ENCODE data around the gene MRPL34.

Gene MRPL34

GRCh38 chr19:17304386-17305215, 1.1 kb upstream of the MRPL34 start:
- no peaks in the 10 kb centered on the region for H3K9me2 ChIP-seq (replicated peaks; ENCODE audit: insufficient read depth, low read length)
- no peaks in the 10 kb centered on the region for H3K9me3 ChIP-seq (replicated peaks; ENCODE audit: insufficient read depth, low read length)
- peaks cover 17% of the 10 kb centered on the region for H3K4me1 ChIP-seq (ENCODE audit: low read length)
- 0 out of 2 replicates have a peak overlapping the region, but pooled peaks have one; percentile 5 for H3K4me3 ChIP-seq (ENCODE audit: low read length)
- no peak for DNase-seq
- H3K36me3 ChIP-seq (replicated peaks; ENCODE audit: insufficient read depth, low read length) = no peaks in the 10 kb centered on the region
- H3F3A ChIP-seq (ENCODE audit: insufficient read depth, low read length) = peaks cover 24% of the 10 kb centered on the region
- H2AFZ ChIP-seq (ENCODE audit: low read length) = peak overlapping the region; percentile 19; the same call in 1 of the 2 replicates
- H3K79me2 ChIP-seq (ENCODE audit: low read length) = peaks cover 22% of the 10 kb centered on the region
- H4K20me1 ChIP-seq (ENCODE audit: insufficient read depth, low read length) = no peaks in the 10 kb centered on the region
- H3K4me2 ChIP-seq (ENCODE audit: low read depth, low read length) = peak overlapping the region; percentile 46
- TF ChIP-seq CTCF (IDR thresholded peaks at IDR 0.05; ENCODE audit: low read length) = no peak
- peak overlapping the region; percentile 21; the same call in 1 of the 2 replicates for H3K9ac ChIP-seq (ENCODE audit: low read length)
- H3K27me3 ChIP-seq (replicated peaks; ENCODE audit: insufficient read depth, low read length) = no peaks in the 10 kb centered on the region
- H3K27ac ChIP-seq (ENCODE audit: low read length) = peak overlapping the region; percentile 47; the same call in 1 of the 2 replicates

GRCh38 chr19:17305216-17305516, 506 bp upstream of the MRPL34 start:
- Histone ChIP-seq H2AFZ (ENCODE audit: low read length) (peak overlapping the region; percentile 19; the same call in 1 of the 2 replicates), H3K27me3 (replicated peaks; ENCODE audit: insufficient read depth, low read length) (no peaks in the 10 kb centered on the region), H3K9ac (ENCODE audit: low read length) (peak overlapping the region; percentile 21; the same call in 1 of the 2 replicates)

GRCh38 chr19:17306285-17306714, 628 bp downstream of the MRPL34 start:
- no peak for TF ChIP-seq EZH2 (optimal IDR thresholded peaks at IDR 0.05; ENCODE audit: low read depth, low read length)
- TF ChIP-seq EZH2phosphoT487 (IDR thresholded peaks at IDR 0.05; ENCODE audit: low read length) = no peak
- TF ChIP-seq CTCF (IDR thresholded peaks at IDR 0.05; ENCODE audit: low read length) = no peak
- Histone ChIP-seq H2AFZ (ENCODE audit: low read length) (peak overlapping the region; percentile 85), H3K4me3 (ENCODE audit: low read length) (peak overlapping the region; percentile 85)

More at GRCh38 chr19:17305216-17305516, 506 bp upstream of the MRPL34 start:
- Histone ChIP-seq H4K20me1 (ENCODE audit: insufficient read depth, low read length) (no peaks in the 10 kb centered on the region), H3K9me2 (replicated peaks; ENCODE audit: insufficient read depth, low read length) (no peaks in the 10 kb centered on the region), H3K27ac (ENCODE audit: low read length) (peak overlapping the region; percentile 47; the same call in 1 of the 2 replicates), H3K4me1 (ENCODE audit: low read length) (peaks cover 18% of the 10 kb centered on the region), H3K9me3 (replicated peaks; ENCODE audit: insufficient read depth, low read length) (no peaks in the 10 kb centered on the region), H3K4me3 (ENCODE audit: low read length) (0 out of 2 replicates have a peak overlapping the region, but pooled peaks have one; percentile 5), H3K79me2 (ENCODE audit: low read length) (peaks cover 28% of the 10 kb centered on the region), H3K36me3 (replicated peaks; ENCODE audit: insufficient read depth, low read length) (no peaks in the 10 kb centered on the region), H3F3A (ENCODE audit: insufficient read depth, low read length) (peaks cover 24% of the 10 kb centered on the region), H3K4me2 (ENCODE audit: low read depth, low read length) (peak overlapping the region; percentile 46)
- TF ChIP-seq EZH2phosphoT487 (IDR thresholded peaks at IDR 0.05; ENCODE audit: low read length) = no peak
- TF ChIP-seq EZH2 (optimal IDR thresholded peaks at IDR 0.05; ENCODE audit: low read depth, low read length) = no peak
- no peak for TF ChIP-seq CTCF (IDR thresholded peaks at IDR 0.05; ENCODE audit: low read length)
- no peak for DNase-seq

More at GRCh38 chr19:17306285-17306714, 628 bp downstream of the MRPL34 start:
- Histone ChIP-seq H3K27me3 (replicated peaks; ENCODE audit: insufficient read depth, low read length) (no peaks in the 10 kb centered on the region), H3K4me2 (ENCODE audit: low read depth, low read length) (peak overlapping the region; percentile 97), H3K4me1 (ENCODE audit: low read length) (peaks cover 23% of the 10 kb centered on the region), H3K9me3 (replicated peaks; ENCODE audit: insufficient read depth, low read length) (no peaks in the 10 kb centered on the region), H4K20me1 (ENCODE audit: insufficient read depth, low read length) (no peaks in the 10 kb centered on the region), H3F3A (ENCODE audit: insufficient read depth, low read length) (peaks cover 24% of the 10 kb centered on the region), H3K9me2 (replicated peaks; ENCODE audit: insufficient read depth, low read length) (no peaks in the 10 kb centered on the region), H3K79me2 (ENCODE audit: low read length) (peaks cover 39% of the 10 kb centered on the region), H3K9ac (ENCODE audit: low read length) (peak overlapping the region; percentile 85), H3K36me3 (replicated peaks; ENCODE audit: insufficient read depth, low read length) (no peaks in the 10 kb centered on the region), H3K27ac (ENCODE audit: low read length) (peak overlapping the region; percentile 92)
- DNase-seq = no peak

Measured in MM.1S (cell line).